Hypothalamus (tissue), 51 donors: ENCODE measurements around the gene ANO2.

Source experiments
- DNase-seq, 51 donors: peaks; one replicate each; lab custom pipeline; 2025; lab: John Stamatoyannopoulos, UW

The ANO2 gene

GRCh38 chr12:5524769-5525436, 420.2 kb downstream of the ANO2 start:
- DNase-seq: no peak

DNA sequence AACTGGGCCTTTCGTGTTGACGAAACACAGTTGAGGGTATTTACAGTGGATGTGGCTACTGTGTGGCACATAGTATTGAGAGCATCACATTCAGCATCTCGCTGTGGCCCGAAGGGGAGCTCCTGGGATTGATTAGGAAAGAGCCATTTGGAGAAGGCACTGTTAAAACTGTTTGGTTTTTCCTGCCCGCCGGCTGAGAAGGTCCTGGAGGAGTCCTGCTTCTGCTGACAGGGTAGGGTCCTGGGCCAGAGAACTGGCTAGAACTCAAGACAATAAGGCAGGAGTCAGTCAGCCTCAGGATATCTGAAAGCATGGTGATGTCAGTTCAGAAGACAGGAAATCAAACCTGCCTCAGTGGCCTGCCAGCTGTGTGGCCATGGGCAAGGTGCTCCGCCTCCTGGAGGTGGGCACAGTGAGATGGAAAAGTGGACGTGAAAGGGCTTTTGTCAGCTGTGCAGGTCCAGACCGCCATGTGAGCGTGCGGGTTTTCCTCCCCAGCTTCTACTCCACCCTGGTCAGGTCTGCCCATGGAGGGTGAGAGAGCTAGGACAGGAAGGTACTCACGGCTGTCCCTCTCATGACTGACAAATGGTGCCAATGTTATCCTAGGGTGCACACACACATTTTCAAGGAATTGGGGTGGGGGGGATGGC, 420.8 kb downstream of the ANO2 start:
- DNase-seq: no peak

- DNase-seq: no peak
Measured at GRCh38 chr12:5523396-5524115, 421.5 kb downstream of the ANO2 start.

GRCh38 chr12:5522432-5523335, 422.4 kb downstream of the ANO2 start:
- DNase-seq: no peak

- DNase-seq: no peak
Measured at GRCh38 chr12:5521456-5522325, 423.4 kb downstream of the ANO2 start.

DNA sequence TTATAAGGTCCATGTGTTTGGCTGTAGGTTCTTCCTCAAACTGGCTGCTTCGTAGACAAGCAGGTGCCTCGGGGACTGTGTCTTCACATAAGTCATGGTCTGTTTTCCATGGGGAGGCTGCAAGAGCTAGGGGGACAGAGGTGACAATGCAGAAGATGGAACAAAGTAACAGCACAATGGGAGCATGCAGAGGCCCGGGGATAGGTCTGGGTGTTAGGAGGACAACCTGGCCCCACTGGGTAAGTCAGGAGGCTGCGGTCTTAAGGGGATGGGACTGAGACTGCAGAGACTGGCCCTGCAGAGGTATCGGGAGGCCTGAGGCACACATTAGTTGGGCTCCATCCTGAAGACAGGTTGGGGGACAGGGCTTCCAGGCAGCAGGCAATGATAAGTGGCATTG, 424.2 kb downstream of the ANO2 start:
- no peak for DNase-seq

DNA sequence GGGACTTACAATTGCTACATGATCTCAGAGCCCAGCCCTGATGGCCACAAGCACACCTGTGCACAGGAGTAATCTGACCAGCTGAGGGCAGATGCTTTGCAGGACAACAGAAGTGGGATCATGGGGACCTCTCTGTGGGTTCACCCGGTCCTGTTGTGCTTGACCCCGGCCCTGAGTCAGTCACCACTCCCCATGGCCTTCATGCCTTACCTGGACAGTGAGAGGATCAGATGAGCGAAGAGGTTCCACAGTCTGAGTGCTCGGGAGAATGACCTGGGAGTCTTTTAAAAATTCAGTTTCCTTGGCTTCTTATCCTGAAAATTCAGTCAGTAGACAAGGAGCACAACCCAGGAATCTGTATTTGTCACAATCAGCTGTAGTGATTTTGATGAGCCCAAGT, 425.0 kb downstream of the ANO2 start:
- DNase-seq: no peak

DNA sequence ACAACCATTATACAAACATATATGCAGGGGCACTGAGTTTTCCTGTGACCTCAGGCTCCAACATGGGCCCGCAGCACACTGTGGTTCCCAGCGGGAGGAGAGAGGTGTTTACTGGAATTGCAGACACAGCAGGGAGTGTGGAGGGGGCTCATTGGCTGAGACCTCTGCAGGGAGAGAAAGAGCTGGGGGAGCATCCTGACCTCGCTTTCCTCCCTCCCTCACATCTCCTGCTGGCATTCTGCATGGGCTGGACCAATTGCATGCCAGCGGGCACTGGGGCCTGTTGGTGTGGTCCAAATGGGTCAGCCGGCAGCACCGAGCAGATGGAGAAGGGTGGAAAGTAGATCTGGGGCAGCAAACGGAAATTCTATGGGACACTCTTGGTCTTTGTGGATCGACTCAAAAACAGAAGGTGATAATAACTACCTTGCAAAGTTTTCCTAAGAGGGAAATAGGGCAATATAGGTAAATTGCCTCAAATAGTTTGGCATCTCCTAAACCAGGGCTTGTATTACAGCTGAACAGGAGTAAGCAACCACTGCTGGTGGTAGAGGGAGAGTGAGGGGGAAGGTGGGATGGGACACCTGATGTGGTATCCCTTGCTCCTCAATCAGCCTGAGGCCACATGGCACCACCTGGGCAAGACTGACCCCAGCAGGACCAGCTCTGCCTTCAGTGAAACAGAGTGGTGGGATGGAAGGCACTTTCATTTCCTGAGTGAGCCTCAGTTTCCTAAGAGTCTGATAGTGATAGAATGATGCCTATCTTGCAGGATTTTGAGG, 426.3 kb downstream of the ANO2 start:
- DNase-seq: no peak

DNA sequence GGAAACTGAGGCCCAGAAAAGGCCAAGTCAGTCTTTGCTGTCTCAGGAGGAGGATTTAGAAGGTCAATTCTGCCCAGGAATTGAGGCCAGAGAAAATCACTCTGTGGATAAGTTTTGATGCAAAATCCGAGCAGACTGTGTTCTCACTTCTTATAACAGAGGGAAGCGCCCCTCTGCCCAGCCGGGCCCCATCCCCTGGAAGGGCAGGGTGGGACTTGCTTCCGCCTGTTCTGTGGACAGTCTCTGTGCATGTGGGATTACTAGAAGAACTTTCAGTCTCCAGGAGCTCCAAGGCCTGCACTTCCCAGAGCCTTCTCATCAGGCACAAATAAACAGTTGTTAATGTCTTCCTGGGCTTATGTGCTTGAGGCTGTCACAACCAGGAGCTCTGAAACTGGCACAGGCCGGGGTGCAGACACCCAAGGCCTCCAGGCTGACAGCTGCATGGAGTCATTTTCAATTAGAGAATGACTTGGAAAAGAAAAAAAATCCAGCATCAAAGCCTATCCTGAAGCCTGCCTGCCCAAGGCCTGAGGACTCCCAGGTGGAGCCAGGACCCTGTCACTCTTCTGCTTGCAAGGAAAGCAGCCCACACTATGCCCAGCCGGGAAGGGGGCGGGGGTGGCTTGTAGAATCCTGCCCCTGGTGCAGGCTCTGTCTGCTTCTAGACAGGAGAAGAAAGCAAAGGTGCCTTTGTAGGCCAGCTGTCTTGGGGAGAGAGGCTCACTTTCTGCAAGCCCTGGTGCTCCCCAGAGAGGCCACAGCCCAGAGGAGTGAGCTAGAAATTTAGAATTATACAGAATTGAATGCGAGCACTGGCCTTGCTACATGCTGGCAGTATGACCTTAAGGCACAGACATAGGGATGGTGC, 428.5 kb downstream of the ANO2 start:
- no peak for DNase-seq

DNA sequence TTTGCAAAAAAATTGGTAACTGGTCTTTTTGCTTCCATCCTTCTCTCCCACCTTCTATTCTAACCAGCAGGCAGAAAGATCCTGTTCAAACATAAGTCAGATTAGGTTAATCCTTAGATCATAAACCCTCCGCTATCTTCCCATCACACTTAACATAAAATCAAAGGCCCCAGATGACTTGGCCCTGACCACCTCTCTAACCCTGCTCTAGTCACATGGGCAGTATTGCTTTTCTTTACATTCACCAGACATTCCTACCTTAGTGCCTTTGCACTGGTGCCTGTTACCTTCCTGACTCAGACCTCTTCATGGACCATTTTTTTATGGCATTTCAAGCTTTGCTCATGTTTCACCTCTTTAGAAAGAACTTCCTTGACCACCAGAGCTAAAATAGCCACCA, 429.6 kb downstream of the ANO2 start:
- DNase-seq: no peak

- no peak for DNase-seq
Measured at GRCh38 chr12:5514545-5514944, 430.5 kb downstream of the ANO2 start.

- no peak for DNase-seq
Measured at GRCh38 chr12:5514016-5514415, 431.0 kb downstream of the ANO2 start.

DNA sequence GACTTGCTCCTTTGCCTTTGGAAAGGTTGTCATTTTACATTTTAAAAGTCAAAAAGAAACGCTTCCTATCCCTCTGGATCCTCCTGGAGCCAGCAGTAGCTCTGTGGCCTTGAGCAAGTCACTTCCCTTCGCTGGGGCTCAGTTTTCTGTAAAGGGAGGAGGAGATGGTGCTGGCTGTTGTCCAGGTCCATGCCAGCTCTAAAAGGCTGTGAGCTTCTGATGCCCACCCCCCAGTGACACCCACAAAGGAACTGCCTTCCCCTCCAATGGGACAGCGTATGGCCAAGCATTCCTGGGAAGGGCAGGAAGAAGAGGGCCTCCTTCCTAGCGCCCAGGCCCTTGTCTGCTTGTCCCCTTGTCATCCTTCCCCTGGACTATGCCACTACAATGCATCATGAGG, 431.7 kb downstream of the ANO2 start:
- no peak for DNase-seq
